ENCODE data around the gene VLDLR. TPM values are rescaled to one million over a fixed set of nuclear protein-coding genes. Genes with fewer than 3 reads are reported as not detected.
"Not testable (repeated sequence)": the region's sequence is repeated elsewhere in the genome, so short reads cannot be mapped to it uniquely, and the experiment has no call there.

The VLDLR gene
- total RNA-seq, 1 donor from 2014 or later: 38.1 TPM

- no peak overlapping the region for H3K27ac Mint-ChIP-seq
- peaks cover 3% of the 10 kb centered on the region for H3K36me3 Mint-ChIP-seq
- no peaks in the 10 kb centered on the region for H3K9me3 Mint-ChIP-seq
- H3K4me3 Mint-ChIP-seq: no peak overlapping the region
- no peak for DNase-seq (ENCODE audit: extremely low spot score, unreplicated experiment)
- peaks cover 4% of the 10 kb centered on the region for H3K27me3 Mint-ChIP-seq
- H3K4me1 Mint-ChIP-seq (ENCODE audit: unreplicated experiment): peaks cover 24% of the 10 kb centered on the region
- TF ChIP-seq, protein P1, sequence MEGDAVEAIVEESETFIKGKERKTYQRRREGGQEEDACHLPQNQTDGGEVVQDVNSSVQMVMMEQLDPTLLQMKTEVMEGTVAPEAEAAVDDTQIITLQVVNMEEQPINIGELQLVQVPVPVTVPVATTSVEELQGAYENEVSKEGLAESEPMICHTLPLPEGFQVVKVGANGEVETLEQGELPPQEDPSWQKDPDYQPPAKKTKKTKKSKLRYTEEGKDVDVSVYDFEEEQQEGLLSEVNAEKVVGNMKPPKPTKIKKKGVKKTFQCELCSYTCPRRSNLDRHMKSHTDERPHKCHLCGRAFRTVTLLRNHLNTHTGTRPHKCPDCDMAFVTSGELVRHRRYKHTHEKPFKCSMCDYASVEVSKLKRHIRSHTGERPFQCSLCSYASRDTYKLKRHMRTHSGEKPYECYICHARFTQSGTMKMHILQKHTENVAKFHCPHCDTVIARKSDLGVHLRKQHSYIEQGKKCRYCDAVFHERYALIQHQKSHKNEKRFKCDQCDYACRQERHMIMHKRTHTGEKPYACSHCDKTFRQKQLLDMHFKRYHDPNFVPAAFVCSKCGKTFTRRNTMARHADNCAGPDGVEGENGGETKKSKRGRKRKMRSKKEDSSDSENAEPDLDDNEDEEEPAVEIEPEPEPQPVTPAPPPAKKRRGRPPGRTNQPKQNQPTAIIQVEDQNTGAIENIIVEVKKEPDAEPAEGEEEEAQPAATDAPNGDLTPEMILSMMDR (conservative IDR thresholded peaks at IDR 0.05): no peak
These were observed 79.4 kb downstream of the VLDLR start for GRCh38 chr9:2700909-2701550.

GRCh38 chr9:2704504-2704903, 82.9 kb downstream of the VLDLR start:
- H3K9me3 Mint-ChIP-seq: peaks cover 4% of the 10 kb centered on the region
- H3K27ac Mint-ChIP-seq: no peak overlapping the region
- DNase-seq (ENCODE audit: extremely low spot score, unreplicated experiment): no peak
- TF ChIP-seq, protein P1 (conservative IDR thresholded peaks at IDR 0.05): no peak
- peaks cover 22% of the 10 kb centered on the region for H3K4me1 Mint-ChIP-seq (ENCODE audit: unreplicated experiment)
- peaks cover 4% of the 10 kb centered on the region for H3K27me3 Mint-ChIP-seq
- H3K4me3 Mint-ChIP-seq: no peak overlapping the region
- H3K36me3 Mint-ChIP-seq: peaks cover 3% of the 10 kb centered on the region

- H3K27ac Mint-ChIP-seq; H3K4me3 Mint-ChIP-seq; H3K9me3 Mint-ChIP-seq; H3K36me3 Mint-ChIP-seq; DNase-seq (ENCODE audit: extremely low spot score, unreplicated experiment); H3K4me1 Mint-ChIP-seq (ENCODE audit: unreplicated experiment); H3K27me3 Mint-ChIP-seq: not testable (repeated sequence)
These were observed 85.7 kb downstream of the VLDLR start for GRCh38 chr9:2707256-2707655.

Other genes with a start within 250 kb of the VLDLR start
- gene KCNV2, start 95.7 kb downstream of the VLDLR start, total RNA-seq (ENCODE audit: low replicate concordance): not detected in 2 replicates
- gene PUM3, start 222.3 kb downstream of the VLDLR start, total RNA-seq (ENCODE audit: low replicate concordance): 49.9 and 54.4 TPM in 2 replicates